Ishikawa (cell line): Measurements from ENCODE around the gene HCFC1.

Experiments used
- CEBPB ChIP-seq: IDR thresholded peaks from 2 replicates; pipeline ENCODE4 v1.6.1; 2012
- EP300 ChIP-seq: IDR thresholded peaks from 2 replicates; pipeline ENCODE4 v1.6.1; 2012; ENCODE audit warnings: borderline replicate concordance
- MAX ChIP-seq: IDR thresholded peaks from 2 replicates; pipeline ENCODE4 v1.6.1; 2012
- RAD21 ChIP-seq: IDR thresholded peaks from 2 replicates; pipeline ENCODE4 v1.6.1; 2012; ENCODE audit warnings: low read depth
- TAF1 ChIP-seq: IDR thresholded peaks from 2 replicates; pipeline ENCODE4 v1.6.1; 2012; ENCODE audit warnings: low read depth, mild to moderate bottlenecking

- TF ChIP-seq CEBPB (no peak), MAX (peak; percentile 60; the same call in 1 of the 2 replicates), RAD21 (peak; percentile 8; the same call in 1 of the 2 replicates), EP300 (peak; percentile 18; the same call in 1 of the 2 replicates), TAF1 (no peak)
Measured at GRCh38 chrX:153927922-153928760, 43.5 kb downstream of the HCFC1 start.
